HG02885 (cell line): ENCODE measurements around the gene ASH1L.
A peak's percentile ranks its signal among the peaks of the same experiment; 100 is the strongest.
"Not testable (repeated sequence)": the region's sequence is repeated elsewhere in the genome, so short reads cannot be mapped to it uniquely, and the experiment has no call there.

Experiments
- ATAC-seq: cut with Tn5 transposase; IDR thresholded peaks from one replicate; pipeline ENCODE4 v1.9.1; 2021; ENCODE audit warnings: mild to moderate bottlenecking; ENCODE audit not compliant: unreplicated experiment, poor library complexity

The ASH1L gene

DNA sequence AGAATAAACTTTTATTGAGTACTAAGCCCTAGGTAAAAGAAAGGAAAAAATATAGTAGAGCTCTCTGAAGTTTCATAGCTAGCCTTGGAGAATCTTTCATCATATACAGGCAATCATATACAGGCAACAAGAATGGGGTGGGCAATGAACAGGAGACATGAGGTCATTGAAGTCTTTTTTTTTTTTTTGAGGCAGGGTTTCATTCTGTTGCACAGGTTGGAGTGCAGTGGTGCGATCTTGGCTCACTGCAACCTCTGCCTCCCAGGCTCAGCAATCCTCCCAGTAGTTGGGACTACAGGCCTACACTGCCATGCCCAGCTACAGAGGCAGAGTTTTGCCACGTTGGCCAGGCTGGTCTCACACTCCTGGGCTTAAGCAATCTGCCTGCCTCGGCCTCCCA lies 219.8 kb downstream of the ASH1L start:
- ATAC-seq = no peak

DNA sequence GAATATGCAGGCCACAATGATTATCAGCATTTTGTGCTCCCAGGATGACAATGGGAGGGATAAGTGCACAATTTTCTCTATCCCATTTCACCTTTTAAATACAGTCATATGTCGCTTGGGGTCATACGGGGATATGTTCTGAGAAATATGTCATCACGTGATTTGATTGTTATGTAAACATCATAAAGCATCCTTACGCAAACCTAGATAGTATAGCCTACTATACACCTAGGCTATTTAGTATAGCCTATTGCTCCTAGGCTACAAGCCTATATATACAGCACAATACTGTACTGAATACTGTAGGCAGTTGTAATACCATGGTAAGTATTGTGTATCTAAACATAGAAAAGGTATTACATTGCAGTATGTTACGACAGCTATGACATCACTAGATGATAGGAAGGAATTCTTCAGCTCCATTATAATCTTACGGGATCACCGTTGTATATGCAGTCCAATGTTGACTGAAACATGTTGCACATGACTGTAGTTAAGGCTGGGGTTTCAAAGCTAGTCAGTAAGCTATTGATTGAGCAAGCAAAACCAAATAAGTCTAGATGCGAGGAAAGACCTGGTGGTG lies 223.0 kb downstream of the ASH1L start:
- no peak for ATAC-seq

DNA sequence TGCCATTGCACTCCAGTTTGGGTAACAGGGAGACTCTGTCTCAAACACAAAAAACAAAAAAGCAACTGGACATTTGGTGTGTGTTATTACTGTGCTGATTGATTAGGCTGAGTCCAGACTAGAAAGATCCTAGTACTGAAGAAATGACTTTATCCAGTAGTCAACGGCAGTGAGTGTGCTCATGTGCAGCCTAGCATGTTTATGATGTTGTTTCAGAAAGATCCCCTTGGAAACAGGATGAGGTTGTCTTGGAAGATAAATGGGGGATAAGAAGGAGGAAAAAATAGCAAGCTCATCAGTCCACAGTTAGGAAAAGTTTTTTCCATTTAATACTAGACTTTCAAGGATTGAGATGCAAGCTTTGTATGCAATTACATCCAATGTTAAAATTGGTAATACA lies 227.6 kb downstream of the ASH1L start:
- no peak for ATAC-seq

DNA sequence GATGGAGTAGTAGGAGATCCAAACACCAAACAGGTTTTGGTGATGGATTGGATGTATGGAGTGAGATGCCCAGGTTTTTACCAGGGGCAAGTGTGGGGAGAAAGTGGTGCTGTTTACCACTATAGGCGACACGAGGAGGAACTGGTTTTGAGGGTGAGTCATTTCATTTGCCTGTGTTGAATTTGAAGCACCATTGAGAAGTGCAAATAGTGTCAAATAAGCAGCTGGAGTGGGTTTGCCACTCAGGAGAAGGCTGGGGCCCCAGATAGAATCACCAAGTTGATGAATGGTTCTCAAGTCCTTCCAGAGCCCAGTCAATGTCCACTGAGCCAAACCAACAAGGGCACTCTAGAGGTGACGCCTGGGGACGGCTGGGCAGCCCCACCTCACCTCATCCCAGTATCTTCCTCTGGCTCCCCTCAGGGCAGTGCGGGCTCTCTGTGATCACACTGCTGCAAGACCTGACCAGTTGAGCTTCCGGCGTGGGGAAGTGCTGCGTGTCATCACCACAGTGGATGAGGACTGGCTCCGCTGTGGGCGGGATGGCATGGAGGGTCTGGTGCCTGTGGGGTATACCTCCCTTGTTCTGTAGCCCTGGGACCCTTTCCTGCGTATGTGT lies 232.5 kb downstream of the ASH1L start:
- no peak for ATAC-seq

DNA sequence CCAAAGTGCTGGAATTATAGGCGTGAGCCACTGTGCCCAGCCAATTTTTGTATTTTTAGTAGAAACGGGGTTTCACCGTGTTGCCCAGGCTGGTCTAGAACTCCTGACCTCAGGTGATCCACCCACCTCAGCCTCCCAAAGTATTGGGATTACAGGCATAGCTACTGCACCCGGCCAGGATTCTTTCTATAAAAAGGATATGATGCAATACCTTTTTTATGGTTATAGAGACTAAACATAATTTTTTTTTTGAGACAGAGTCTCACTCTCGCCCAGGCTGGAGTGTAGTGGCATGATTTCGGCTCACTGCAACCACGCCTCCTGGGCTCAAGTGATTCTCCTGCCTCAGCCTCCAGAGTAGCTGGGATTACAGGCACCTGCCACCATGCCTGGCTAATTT lies 233.7 kb downstream of the ASH1L start:
- ATAC-seq = not testable (repeated sequence)

DNA sequence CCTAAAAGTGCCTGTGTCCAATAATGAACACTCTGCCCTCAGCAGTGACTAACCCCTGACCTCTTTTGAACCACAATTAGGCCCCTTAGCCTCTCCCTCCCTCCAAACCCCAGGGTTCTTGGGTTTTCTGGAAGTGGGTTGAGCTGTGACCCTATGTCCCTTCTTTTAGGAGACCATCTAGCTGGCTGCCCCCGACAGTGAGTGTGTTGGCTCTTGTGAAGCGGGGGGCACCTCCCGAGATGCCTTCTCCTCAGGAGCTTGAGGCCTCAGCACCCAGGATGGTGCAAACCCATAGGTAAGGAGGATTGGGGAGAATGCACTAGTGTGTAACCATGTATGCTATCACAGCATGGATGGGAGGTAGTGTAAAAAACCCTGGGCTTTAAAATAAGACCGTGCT lies 234.6 kb downstream of the ASH1L start:
- no peak for ATAC-seq

DNA sequence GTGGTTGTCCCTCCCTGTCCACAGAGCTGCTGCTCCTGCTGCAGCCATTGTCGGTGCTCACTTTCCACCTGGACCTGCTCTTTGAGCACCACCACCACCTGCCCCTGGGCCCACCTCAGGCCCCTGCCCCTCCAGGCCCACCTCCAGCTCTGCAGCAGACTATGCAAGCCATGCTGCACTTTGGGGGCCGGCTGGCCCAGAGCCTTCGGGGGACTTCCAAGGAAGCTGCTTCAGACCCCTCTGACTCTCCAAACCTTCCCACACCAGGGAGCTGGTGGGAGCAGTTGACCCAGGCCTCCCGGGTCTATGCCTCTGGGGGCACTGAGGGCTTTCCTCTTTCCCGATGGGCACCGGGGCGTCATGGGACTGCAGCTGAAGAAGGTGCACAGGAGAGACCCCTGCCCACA lies 236.0 kb downstream of the ASH1L start:
- no peak for ATAC-seq

DNA sequence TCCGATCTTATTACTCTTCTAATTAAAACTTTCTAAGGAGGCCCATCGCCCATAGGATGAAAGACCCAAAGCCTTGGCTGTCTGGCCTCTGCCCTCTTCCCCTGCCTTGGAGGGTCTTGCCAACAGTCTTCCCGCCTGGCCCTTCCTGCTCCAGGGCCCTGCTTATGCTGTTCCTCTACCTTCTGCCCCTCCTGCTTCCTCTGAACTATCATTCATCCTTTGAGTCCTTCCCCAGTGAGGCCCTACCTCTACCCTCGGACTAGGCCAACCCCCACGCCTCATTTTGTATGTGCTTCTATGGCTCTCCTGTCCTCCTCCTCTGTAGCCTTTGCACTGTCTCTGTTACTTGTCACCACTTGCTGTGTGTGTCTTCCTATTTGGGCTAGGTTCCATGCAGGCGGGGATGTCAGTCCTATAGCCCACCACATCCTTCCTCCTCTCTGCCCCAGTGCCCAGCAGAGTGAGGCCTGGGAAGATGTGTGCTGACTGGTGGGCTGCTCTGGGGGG lies 236.5 kb downstream of the ASH1L start:
- no peak for ATAC-seq

DNA sequence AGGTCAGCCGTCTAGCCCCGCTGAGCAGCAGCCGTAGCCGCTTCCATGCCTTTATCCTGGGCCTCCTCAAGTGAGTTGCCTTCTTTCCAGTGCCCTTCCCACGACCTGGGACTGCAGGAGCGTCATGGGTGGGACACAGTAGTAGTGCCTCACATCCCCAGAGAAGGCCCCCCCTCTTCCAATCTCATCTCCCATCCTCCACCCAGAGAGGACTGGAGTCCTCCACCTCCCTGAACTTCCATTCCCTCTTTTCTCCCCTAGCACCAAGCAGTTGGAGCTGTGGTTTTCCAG lies 237.1 kb downstream of the ASH1L start:
- ATAC-seq = no peak

DNA sequence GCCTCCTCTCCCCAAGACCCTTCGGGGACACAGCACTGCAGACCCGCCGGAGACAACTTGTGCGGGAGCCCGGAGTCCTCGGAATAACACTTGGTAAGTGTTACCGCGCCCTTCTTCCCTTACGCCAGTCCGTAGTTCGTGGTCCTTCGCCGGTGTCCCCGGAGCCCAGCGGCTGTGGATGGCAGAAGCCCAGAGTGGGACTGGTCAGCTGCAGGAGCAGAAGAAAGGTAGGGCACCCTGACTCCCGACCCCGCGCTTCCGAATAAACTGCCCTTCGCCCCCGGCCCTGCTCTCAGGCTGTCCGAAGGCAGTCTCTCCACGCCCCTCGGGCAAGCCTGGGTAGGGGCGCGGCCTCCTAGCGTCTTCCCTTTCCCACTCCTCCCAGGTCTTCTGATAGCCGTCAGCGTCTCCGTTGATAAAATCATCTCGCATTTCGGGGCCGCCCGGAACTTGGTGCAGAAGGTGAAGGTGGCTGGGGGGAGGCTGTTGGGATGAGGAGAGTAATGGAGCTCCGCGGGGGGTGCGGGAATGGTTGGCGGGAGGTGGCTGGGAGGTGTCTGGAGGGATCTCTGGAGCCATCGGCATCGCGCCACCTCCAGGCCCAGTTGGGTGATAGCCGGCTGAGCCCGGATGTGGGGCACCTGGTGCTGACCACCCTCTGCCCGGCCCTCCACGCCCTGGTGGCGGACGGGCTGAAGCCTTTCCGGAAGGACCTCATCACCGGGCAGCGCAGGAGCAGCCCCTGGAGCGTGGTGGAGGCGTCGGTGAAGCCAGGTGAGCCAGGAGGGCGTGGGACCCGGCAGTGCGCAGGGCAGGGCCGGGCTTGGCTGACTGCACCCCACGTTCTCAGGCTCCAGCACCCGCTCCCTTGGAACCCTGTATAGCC lies 237.6 kb downstream of the ASH1L start:
- ATAC-seq = no peak

DNA sequence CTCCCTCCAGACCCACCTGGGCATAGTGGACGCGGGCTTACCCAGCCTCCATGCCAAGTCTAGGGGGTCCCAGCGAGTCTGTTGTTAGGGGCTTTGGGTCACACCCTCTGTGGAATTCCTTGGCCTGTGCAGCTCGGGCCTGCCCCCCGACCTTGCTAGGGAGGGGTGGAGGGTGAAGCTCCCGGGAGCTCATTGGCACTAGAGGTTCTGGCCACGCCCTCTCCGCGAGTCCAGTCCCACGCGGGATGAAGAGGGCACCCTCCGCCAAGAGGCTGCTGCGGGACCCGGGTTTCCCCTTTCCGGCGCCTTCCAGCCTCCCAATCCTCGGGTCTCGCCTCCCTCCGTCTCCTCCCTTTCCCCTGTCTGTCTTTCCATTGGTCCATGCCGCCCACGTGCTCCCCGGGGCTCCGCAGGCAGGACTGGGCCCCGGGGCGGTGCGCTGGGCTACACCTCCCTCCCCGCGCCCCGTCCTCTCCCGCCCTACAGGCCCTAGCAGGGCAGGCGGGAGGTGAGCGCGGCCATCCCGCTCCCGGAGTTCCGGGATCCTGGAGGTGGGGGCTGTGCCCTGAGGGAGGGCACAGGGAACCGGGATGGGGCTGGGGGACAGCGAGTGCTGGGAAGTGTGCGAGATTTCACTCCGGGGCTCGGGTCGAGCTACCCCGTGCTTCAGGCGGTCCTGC lies 238.4 kb downstream of the ASH1L start:
- ATAC-seq = peak; percentile 66

DNA sequence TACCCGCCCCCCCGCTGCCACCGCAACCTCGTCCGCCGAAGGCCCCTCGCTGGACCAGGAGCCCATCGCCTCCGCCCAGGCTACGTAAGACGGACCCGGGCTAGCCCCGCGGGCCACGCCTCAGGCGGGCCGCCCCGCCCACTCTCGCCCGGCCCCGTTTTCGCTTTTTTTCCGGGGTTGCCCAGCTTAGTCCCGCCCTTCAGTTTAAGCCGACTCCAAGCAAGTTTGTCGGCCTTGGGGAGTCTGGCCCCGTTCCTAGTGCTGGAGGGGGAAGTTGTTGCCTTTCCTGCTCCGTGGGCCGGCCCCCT lies 238.9 kb downstream of the ASH1L start:
- peak; percentile 45 for ATAC-seq

DNA sequence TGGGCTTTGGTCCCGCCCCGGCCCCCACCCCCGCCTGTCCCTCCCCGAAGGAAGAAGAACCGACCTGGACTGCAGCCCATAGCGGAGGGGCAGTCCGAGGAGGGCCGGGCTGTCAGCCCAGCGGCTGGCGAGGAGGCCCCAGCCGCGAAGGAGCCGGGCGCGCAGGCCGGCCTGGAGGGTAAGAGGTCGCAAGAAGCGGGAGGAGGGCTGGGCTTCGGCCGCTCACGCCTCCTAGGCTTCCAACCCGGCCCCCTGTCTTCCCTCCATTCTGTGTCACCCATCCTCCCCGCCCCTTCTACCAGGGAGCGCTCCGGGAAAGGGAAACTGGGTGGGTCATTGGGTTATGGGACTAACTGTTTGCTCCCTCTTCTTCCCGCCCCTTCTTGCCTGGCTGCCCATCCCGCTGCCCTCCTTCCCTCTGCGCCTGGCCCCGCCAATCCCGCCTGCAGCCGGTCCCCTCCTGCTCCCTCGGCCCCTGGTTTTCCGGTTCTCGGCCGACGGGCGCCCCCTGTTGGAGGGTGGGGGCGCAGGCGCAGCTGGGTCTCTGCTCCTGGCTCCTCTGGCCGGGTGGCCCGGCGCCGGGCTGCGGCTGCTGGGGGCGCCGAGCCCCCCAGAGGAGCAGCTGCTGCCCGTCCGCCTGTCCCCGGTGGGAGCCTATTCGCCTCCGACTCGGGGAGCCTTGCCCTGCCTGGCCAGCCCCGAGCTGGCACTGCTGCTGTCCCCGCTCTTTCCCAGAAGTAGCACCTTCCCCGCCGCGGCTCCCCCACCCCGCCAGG lies 239.5 kb downstream of the ASH1L start:
- peak; percentile 53 for ATAC-seq

DNA sequence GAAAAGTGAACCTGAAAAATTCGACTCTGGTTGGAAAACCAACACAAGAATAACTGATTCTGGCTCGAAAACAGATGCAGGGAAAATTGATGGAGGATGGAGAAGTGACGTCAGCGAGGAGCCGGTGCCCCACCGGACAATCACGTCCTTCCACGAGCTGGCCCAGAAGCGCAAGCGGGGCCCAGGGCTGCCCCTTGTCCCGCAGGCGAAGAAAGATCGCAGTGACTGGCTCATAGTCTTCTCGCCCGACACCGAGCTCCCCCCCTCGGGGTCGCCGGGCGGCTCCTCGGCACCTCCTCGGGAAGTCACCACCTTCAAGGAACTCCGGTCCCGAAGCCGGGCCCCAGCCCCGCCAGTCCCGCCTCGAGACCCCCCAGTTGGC lies 240.0 kb downstream of the ASH1L start:
- no peak for ATAC-seq

DNA sequence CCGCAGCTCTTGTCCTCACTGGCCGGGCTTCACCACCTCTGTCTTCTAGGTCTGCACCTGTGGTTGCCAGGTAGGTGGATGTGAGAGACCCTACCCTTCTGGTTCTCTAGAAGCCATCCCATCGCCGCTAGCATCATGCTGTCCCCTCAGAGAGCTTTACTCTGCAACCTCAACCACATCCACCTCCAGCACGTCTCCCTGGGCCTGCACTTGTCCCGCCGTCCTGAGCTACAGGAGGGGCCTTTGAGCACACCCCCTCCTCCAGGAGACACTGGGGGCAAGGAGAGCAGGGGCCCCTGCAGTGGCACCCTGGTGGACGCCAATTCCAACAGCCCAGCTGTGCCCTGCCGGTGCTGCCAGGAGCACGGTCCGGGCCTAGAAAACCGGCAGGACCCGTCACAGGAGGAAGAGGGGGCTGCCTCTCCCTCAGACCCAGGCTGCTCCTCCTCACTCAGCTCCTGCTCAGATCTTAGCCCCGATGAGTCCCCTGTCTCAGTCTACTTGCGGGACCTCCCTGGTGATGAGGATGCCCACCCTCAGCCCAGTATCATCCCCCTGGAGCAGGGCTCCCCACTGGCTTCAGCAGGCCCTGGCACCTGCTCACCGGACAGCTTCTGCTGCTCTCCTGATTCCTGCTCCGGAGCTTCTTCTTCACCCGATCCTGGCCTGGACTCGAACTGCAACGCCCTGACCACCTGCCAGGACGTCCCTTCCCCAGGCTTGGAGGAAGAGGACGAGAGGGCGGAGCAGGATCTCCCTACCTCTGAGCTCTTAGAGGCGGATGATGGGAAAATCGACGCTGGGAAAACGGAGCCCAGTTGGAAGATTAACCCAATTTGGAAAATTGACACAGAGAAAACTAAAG lies 240.7 kb downstream of the ASH1L start:
- ATAC-seq = no peak

DNA sequence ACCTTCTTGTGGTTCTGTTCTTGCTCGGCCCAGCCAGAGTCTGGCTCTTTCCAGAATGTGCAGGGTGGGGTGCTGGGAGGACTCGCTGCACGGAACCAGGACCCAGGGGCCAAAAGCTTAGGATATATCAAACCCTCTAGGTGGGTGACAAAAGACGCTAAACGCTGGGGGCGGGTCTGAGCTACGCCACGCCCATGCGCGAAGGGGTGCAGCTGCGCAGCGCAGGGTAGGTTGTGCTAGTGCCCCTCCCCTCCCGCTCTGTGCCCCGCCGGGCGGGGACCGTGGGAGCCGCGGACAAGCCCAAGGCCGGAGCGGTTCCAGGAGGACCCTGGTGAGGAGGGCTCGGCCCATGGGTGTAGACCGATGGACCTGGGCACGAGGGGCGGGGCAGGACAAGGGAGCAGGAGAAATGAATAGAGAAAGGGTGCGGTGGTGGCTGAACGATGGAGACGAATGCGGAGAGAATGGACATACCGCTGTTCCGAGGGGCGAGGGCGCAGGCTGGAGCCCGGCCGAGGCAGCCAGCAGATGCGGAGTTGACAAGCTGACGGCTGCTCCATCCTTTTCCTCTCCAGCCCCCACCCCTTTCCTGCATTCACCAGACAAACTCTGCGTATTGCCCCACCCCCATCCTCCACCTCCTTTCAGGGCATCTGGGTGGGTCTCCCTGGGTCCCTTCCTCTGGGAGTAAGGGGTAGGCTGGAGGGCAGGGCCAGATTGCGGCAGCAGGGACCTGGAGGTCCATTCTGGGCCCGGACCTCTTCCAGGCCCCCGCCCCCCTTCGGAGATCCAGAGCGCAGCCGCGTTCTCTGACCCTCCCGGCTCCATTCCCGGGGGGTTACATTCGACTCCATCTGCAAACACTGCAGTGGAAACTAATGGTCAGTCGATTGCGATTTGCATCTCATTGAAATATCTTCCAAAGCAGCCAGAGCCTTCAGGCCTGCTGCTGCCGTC lies 241.7 kb downstream of the ASH1L start, which contains the start of gene RUSC1:
Gene RUSC1 (plus strand): TSS at position 234 of the 957 bp plus-strand sequence. CDS start 880 bp downstream, outside the sequence.
- ATAC-seq = no peak

DNA sequence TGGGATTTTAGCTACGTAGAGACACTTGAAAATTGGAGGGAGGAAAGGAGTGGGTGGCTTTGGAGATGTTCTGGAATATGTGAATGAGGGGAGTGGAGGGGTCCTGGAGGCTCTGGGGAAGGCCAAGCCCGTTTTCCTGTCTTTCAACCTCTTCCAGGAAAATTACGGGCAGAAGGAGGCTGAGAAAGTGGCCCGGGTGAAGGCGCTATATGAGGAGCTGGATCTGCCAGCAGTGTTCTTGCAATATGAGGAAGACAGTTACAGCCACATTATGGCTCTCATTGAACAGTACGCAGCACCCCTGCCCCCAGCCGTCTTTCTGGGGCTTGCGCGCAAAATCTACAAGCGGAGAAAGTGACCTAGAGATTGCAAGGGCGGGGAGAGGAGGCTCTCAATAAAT lies 242.4 kb downstream of the ASH1L start:
- ATAC-seq = no peak

DNA sequence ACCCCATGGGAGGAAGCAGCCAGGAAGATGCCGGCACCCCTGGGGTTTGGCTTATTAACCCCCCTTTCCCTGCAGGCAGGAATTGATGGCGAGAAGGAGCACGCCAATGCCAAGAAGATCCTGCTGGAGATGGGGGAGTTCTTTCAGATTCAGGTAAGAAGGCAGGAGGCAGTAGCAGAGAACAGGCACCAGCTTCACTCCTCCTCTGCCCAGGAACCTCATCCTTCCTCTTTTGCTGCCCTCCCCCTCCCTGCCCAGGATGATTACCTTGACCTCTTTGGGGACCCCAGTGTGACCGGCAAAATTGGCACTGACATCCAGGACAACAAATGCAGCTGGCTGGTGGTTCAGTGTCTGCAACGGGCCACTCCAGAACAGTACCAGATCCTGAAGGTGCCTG lies 243.1 kb downstream of the ASH1L start:
- no peak for ATAC-seq
